DLD1 (cell line): ENCODE measurements around the gene TMEM196.
"Not testable (repeated sequence)": the region's sequence is repeated elsewhere in the genome, so short reads cannot be mapped to it uniquely, and the experiment has no call there.

ENCODE experiments used
- in situ Hi-C: cut with HindIII; loops from 2 replicates; pipeline ENCODE4 v1.10.0; 2017; ENCODE audit warnings: low sequenced_read_pairs

The TMEM196 gene

GRCh38 chr7:19708397-19709248 lies 64.8 kb downstream of the TMEM196 start, which contains the start of gene POLR1F:
TSS of gene POLR1F (minus strand) at chr7:19709037. CDS start at chr7:19709016, 21 bp downstream.
- in situ Hi-C loops = no loop called here

- in situ Hi-C loops = no loop called here
Observed at GRCh38 chr7:19707240-19707639, 66.2 kb downstream of the TMEM196 start.

GRCh38 chr7:19705663-19706062 lies 67.8 kb downstream of the TMEM196 start:
- in situ Hi-C loops = no loop called here

- in situ Hi-C loops = no loop called here
Observed at GRCh38 chr7:19701471-19701870, 71.9 kb downstream of the TMEM196 start.

- in situ Hi-C loops = no loop called here
Observed at GRCh38 chr7:19700936-19701335, 72.5 kb downstream of the TMEM196 start.

GRCh38 chr7:19698331-19698730 lies 75.1 kb downstream of the TMEM196 start:
- in situ Hi-C loops = no loop called here

- in situ Hi-C loops = no loop called here
Observed at GRCh38 chr7:19696926-19697325, 76.5 kb downstream of the TMEM196 start.

GRCh38 chr7:19692111-19692828 lies 81.1 kb downstream of the TMEM196 start:
- in situ Hi-C loops = no loop called here

GRCh38 chr7:19690736-19691135 lies 82.7 kb downstream of the TMEM196 start:
- in situ Hi-C loops = no loop called here

GRCh38 chr7:19689130-19689529 lies 84.3 kb downstream of the TMEM196 start:
- in situ Hi-C loops = not testable (repeated sequence)

GRCh38 chr7:19681596-19681995 lies 91.8 kb downstream of the TMEM196 start:
- in situ Hi-C loops = no loop called here

- in situ Hi-C loops = no loop called here
Observed at GRCh38 chr7:19677180-19677579, 96.2 kb downstream of the TMEM196 start.

- in situ Hi-C loops = no loop called here
Observed at GRCh38 chr7:19675816-19676215, 97.6 kb downstream of the TMEM196 start.

- in situ Hi-C loops = no loop called here
Observed at GRCh38 chr7:19674266-19674960, 99.0 kb downstream of the TMEM196 start.

- in situ Hi-C loops = no loop called here
Observed at GRCh38 chr7:19670806-19671205, 102.6 kb downstream of the TMEM196 start.
